Liver (tissue), 3 donors: ENCODE data around the gene MROH9.

Experiments
- CTCF ChIP-seq: fragments of 150-350 bp; IDR thresholded peaks from 2 replicates; pipeline ENCODE4 v1.5.1; 2017; ENCODE audit warnings: improper control_type of control experiment, low read depth, low read length; ENCODE audit not compliant: missing input control
- GABPA ChIP-seq, 2 donors: IDR thresholded peaks in 1 of 2; conservative IDR thresholded peaks in 1 of 2; 2 replicates each; pipeline ENCODE4 v1.6.1; 2016; ENCODE audit warnings: antibody characterized with exemption in 2 of 2, mild to moderate bottlenecking in 1 of 2, moderate library complexity in 1 of 2
- REST ChIP-seq: IDR thresholded peaks from 2 replicates; pipeline ENCODE4 v1.6.1; 2016; ENCODE audit warnings: antibody characterized with exemption, mild to moderate bottlenecking
- TAF1 ChIP-seq: conservative IDR thresholded peaks from 2 replicates; pipeline ENCODE4 v1.6.1; 2016; ENCODE audit warnings: antibody characterized with exemption, mild to moderate bottlenecking
- YY1 ChIP-seq: IDR thresholded peaks from 2 replicates; pipeline ENCODE4 v1.6.1; 2016; ENCODE audit warnings: antibody characterized with exemption, mild to moderate bottlenecking
- donor health status: healthy.
- donor health status: healthy.

- TF ChIP-seq CTCF (no peak), TAF1 (no peak), YY1 (no peak), REST (no peak), GABPA (IDR thresholded peaks at IDR 0.05 in 1 of 2, conservative IDR thresholded peaks at IDR 0.05 in 1 of 2) (no peak)
These were observed 4.1 kb downstream of the MROH9 start for GRCh38 chr1:170939476-170939875.
